Neutrophil (primary cell): ENCODE measurements around the gene ARFGEF3.

Experiments used
- H3K27ac ChIP-seq: fragments of 200-600 bp; sonication (generic); 2 replicates; pipeline ENCODE4 v1.5.1; 2016; ENCODE audit warnings: mild to moderate bottlenecking, moderate library complexity
- H3K27me3 ChIP-seq: fragments of 200-600 bp; sonication (generic); 2 replicates; pipeline ENCODE4 v1.6.0; 2016; ENCODE audit warnings: mild to moderate bottlenecking
- H3K36me3 ChIP-seq: fragments of 200-600 bp; sonication (generic); 2 replicates; pipeline ENCODE4 v1.5.1; 2017
- H3K4me1 ChIP-seq, 2 experiments: fragments of 200-600 bp in 1 of 2; sonication (generic) in 1 of 2; 1 replicate in 1 of 2; 2 replicates in 1 of 2; pipeline versions ENCODE4 v1.5.1 to v1.6.1; 2013 to 2016; ENCODE audit warnings: low read depth in 1 of 2, low read length in 1 of 2, mild to moderate bottlenecking in 1 of 2, moderate library complexity in 1 of 2; ENCODE audit not compliant: control insufficient read depth in 1 of 2, insufficient read depth in 1 of 2
- H3K4me3 ChIP-seq, 2 experiments: fragments of 200-600 bp in 1 of 2; sonication (generic) in 1 of 2; 1 replicate in 1 of 2; 2 replicates in 1 of 2; pipeline ENCODE4 v1.5.1; 2013 to 2016; ENCODE audit warnings: low read depth in 1 of 2, low read length in 1 of 2, mild to moderate bottlenecking in 1 of 2, moderate library complexity in 1 of 2
- H3K9me3 ChIP-seq: fragments of 200-600 bp; sonication (generic); 2 replicates; pipeline ENCODE4 v1.5.1; 2016
- CTCF ChIP-seq: fragments of 200-600 bp; sonication (generic); IDR thresholded peaks from 2 replicates; pipeline ENCODE4 v1.5.1; 2016; ENCODE audit warnings: antibody characterized with exemption

Gene ARFGEF3

GRCh38 chr6:138290423-138290962 lies 128.8 kb downstream of the ARFGEF3 start:
- no peak overlapping the region for H3K4me3 ChIP-seq
- no peaks in the 10 kb centered on the region for H3K27me3 ChIP-seq
- no peak overlapping the region for H3K27ac ChIP-seq

GRCh38 chr6:138291036-138291848 lies 129.5 kb downstream of the ARFGEF3 start:
- no peak overlapping the region for H3K27ac ChIP-seq
- TF ChIP-seq CTCF, result no peak
- H3K36me3 ChIP-seq, result no peaks in the 10 kb centered on the region

More at GRCh38 chr6:138290423-138290962, 128.8 kb downstream of the ARFGEF3 start:
- no peaks in the 10 kb centered on the region for H3K9me3 ChIP-seq
- no peaks in the 10 kb centered on the region for H3K36me3 ChIP-seq
- TF ChIP-seq CTCF, result no peak
- H3K4me1 ChIP-seq, result no peaks in the 10 kb centered on the region

GRCh38 chr6:138291849-138292181 lies 130.1 kb downstream of the ARFGEF3 start:
- H3K4me1 ChIP-seq, result no peaks in the 10 kb centered on the region
- no peak overlapping the region for H3K4me3 ChIP-seq
- no peak overlapping the region for H3K27ac ChIP-seq
- H3K27me3 ChIP-seq, result no peaks in the 10 kb centered on the region
- H3K36me3 ChIP-seq, result no peaks in the 10 kb centered on the region
- TF ChIP-seq CTCF, result no peak
- H3K9me3 ChIP-seq, result no peaks in the 10 kb centered on the region

More at GRCh38 chr6:138291036-138291848, 129.5 kb downstream of the ARFGEF3 start:
- H3K4me1 ChIP-seq, result no peaks in the 10 kb centered on the region
- H3K4me3 ChIP-seq, result no peak overlapping the region
- no peaks in the 10 kb centered on the region for H3K27me3 ChIP-seq
- H3K9me3 ChIP-seq, result no peaks in the 10 kb centered on the region

- Histone ChIP-seq H3K4me3 (no peak overlapping the region), H3K4me1 (no peaks in the 10 kb centered on the region), H3K36me3 (no peaks in the 10 kb centered on the region), H3K27me3 (no peaks in the 10 kb centered on the region), H3K27ac (no peak overlapping the region), H3K9me3 (no peaks in the 10 kb centered on the region)
- TF ChIP-seq CTCF, result no peak
Measured at GRCh38 chr6:138292482-138292881, 130.7 kb downstream of the ARFGEF3 start.

- Histone ChIP-seq H3K4me1 (no peaks in the 10 kb centered on the region), H3K27me3 (no peaks in the 10 kb centered on the region), H3K27ac (no peak overlapping the region), H3K36me3 (peaks cover 3% of the 10 kb centered on the region), H3K9me3 (no peaks in the 10 kb centered on the region), H3K4me3 (no peak overlapping the region)
- no peak for TF ChIP-seq CTCF
Measured at GRCh38 chr6:138293428-138294395, 132.0 kb downstream of the ARFGEF3 start.
